Measurements from ENCODE around the gene GHR.

DNA sequence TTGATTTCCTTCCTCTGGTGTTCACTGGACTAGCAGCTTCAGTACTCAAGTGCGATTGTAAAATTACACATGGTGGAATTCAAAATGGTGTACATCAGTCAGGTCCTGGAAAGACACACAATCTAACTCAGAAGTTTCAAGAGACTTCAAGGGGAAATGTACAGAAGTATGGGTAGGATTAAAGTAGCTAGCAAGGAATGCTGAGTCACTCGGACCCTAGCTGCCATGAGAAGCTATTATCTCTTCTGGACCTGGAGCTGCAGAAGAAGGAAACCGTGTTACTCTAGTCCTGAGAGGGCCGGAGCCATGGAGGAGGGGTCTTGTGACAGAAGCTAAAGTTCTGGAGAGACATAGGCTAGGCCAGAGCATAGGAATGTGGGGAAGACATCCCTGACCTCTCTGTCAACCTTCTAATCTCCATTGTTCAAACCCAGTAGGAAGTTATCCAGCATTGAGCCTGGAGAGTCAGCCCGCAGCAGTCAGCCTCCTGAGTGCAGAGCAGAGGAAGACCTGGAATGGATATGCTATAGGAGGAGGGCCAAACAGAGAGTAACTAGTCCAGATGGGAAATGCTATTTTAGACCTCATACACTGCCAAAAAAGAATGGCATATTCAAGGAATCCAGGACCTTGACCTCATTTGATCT, 84.3 kb downstream of the GHR start:
- TF ChIP-seq POLR2AphosphoS5 (IDR thresholded peaks at IDR 0.05; ENCODE audit: borderline replicate concordance, low read depth, low read length) (no peak), EZH2 (IDR thresholded peaks at IDR 0.05) (no peak), FOXP2 (optimal IDR thresholded peaks at IDR 0.05; ENCODE audit: control extremely low read depth, extremely low read length, insufficient read depth) (no peak)

All from SK-N-MC (cell line).